ENCODE data around the gene RAB4A.
A peak's percentile ranks its signal among the peaks of the same experiment; 100 is the strongest.

Gene RAB4A

DNA sequence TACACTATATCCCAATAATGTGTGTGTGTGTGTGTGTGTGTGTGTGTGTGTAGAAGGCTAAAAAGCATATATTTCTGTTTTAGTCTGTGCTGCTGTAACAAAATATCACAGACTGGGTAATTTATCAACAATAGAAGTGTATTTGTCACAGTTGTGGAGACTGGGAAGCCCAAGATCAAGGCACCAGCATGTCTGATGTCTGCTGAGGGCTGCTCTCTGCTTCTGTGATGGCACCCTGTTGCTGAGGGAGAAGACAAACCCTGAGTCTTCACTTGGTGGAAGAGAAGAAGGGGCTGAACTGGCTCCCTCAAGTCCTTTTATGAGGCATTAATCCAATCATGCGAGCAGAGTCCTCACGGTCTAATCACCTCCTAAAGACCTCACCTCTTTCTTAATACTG lies 23.0 kb upstream of the RAB4A start:
- DNase-seq = no peak

DNA sequence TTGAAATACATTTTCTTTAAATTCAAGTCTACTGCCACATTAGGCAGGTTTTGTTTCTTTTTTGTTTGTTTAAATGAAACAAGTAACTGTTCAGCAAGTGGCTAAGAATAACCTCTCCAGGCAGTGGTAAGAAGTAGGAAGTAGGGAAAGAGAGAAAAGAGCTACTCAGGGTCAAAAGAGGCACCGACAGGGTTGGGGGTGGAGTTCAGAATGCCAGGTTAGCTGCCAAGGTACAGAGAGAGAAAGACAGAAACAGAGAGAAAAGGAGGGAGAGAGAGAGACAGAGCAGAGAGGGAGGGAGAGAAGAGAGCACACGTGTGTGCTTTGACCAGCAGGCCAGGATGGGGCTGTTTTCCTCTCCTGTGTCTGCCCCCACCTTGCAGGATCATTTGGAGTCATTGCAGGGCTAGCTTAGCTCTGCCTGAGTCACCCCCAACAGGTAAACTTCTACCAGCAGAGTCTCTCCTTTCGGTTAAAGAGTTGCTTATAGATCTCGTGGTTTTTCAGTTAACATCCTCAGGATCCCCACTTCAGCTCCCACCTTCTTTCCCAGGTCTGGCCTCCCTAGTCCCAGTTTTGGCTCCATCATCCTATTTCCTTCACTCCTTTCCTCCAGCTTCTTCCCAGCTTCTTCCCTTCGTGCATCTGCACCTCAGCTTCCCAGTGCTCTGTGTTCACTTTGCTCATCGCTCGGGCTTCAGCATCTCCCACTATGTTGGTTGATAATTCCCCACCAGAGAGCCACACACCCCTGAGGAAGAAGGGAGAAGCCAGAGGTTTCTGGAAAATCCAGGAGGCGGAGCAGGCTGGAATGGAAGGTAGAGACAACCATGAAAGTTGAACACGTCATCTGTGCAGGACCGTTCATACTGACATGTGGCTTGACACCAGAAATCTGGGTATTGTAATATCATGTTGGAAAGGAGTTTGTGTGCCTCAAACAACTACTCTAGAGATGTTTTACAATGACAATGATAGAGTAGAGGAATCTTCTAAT lies 21.8 kb upstream of the RAB4A start:
- peak in 1 of 2 donors; percentile 22 for DNase-seq

DNA sequence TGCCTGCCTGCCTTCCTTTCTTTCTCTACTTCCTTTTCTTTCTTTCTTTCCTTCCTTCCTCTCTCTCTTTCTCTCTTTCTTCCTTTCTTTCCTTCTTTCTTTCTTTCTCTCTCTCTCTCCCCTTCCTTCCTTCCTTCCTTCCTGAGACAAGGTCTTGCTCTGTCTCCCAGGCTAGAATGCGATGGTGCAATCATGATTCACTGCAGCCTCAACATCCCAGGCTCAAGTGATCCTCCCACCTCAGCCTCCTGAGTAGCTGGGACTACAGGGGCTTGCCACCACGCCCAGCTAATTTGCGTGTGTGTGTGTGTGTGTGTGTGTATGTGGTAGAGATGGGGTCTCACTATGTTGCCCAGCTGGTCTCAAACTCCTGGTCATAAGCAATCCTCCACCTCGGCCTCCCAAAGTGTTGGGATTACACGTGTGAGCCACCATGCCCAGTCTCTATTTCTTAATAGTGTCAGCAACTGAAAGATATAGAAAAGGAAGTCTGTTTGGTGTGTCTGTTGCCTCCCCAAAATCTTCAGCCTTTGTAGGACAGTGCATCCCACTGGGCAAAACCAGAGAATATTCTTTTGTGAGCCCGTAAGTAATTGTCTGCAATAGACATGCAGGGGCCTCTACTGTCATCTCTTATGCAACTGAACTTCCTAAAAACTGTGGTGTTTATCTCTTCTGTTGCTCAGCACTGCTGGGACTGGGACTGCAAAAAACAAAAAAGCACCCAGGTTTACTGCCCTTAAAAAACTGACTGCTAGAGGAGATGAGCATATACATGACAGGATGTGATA lies 20.9 kb upstream of the RAB4A start:
- peak in 1 of 2 donors; percentile 64 for DNase-seq

DNA sequence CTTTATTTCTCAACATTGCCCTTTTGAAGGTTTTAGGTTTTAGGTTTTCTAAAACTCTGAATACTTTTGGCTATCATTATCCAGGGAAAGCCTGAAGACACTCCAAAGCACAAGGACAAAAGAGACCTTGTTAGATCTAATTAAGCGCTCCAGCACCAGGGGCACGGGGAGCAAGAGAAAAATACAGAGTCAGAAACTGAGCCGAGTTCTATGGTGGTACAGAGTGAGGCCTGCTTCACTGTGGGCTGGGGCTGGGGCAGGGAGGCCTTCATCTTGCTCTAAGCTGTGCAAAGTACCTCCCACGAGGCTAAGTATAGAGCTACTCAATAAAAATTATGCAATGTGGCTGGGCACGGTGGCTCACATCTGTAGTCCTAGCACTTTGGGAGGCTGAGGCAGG lies 19.7 kb upstream of the RAB4A start:
- DNase-seq = no peak

DNA sequence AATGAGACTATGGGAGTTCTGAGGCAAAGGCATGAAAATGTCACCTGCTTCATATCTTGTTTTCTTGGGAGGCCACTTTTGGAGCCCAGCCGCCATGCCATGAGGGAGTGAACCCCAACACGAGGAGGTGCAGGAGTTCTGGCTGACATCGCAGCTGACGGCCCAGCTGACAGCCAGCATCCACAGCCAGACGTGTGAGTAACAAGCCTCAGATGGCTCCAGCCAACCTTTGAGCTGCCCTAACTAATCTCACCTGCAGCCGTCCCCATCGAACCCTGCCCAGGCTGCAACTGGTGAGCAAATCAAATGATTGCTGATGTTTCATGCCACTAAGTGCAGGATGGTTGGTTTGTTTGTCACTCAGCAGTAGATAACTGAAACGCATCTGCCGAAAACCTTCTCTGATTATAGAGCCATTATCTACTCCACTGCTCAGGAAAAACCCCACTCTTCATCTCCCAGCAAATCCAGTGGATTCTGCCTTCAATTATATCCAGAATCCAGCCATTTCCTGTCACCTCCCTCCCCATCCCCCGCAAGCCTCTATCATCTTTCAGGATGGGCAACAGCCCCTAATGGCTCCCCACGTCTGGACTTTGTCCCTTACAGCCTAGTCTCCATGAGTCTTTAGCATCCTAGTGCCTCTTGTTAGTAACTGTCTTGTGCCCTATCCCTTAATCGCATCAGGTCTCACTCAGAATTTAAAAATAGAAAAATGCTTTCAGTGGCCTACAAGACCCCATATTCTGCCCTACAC lies 18.5 kb upstream of the RAB4A start:
- no peak for DNase-seq

DNA sequence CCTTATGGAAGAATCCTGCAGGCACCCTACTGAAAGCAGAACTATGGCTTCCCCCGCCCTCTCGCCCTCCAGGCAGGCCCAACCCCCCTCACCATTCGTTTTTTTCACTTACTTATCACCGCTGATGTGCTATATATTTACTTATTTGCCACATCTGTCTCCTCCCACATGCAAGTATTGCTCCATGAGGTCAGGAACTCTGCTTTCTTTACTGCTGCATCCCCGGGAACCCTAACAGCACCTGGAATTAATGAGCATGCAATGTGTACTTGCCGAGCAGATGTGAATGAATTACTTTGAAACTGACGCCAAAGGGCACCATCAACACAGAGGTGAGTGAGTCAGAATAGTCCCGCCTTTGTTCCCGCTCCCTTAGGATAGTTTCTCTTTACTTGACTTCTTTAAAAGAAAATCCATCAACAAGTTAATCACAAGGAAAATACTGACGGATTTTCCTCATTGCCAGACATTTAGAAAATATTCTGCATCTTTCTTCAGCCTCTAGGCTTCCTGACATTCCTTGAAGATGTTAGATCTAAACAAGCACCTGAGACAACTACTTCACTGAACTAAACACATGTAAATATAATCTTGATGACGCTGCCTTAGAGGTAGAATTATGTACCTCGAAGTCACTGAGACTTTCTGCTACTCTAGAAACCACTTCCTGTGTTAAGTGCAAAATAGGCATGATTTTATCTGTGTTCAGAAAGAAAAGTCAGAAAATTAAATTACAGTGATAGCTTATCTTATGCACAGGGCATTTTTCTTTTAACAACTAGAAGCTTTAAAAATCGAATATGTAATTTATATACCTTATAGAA lies 17.5 kb upstream of the RAB4A start:
- no peak for DNase-seq

DNA sequence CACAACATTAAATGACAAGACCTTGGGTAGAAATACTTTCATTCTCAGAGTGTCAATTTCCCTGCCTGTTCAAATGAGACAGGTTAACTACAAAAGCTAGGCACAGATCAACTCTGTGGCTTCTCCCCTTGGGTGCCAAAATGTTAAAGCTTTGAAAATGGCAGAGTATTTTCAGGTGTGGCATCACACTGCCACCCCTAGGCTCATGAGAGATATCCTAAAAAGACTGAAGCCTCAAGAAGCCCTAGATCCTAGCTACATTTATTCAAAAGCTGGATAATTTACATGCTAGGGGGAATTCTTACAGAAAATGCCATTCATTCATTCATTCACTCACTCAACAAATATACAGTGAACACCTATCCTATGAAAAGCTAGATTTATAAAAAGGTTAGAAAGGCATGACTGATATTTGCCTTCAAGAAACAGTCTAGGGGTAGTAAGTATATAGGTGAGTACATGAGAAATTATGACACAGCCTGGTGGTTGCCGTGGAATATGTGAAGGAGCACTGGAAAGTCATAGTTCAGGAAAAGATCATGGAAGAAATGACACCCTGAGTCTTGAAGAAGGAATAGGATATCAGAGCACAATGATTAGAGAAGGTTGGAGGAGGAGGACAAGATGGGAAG lies 15.9 kb upstream of the RAB4A start:
- no peak for DNase-seq

DNA sequence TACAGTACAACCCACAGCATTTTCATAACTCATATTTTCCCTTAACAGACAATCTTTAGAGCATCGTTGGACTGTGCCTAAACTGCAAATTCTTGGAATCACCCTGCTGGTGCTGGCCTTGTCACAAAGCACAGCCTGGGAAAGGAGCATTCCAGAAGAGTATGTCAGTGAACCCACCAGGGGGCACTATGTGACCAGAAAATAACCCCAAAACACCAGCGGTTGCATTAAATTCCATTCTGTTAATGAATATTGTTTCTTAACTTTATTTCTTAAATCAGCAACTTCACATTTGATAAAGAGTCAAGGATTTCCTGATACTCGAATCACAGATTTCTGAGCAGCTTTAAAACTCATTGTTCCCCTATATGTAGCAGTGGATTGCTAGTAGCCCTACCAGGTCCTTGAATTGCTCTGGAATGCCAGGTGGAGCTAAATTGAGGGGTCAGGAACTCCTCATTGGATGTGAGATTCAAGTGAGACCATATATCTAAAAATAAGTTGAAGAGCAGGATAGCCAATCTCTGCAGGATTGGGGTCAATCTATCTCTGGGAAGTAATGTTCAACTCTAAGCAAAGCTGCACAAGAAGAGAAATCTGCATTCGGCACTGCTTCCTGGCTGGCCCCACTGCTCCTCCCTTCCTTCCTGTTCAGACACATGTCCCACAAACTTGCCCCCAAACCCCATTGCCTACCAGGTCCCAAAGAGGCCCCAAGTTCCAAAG lies 12.7 kb upstream of the RAB4A start:
- peak; percentile 24 to 54 for DNase-seq

DNA sequence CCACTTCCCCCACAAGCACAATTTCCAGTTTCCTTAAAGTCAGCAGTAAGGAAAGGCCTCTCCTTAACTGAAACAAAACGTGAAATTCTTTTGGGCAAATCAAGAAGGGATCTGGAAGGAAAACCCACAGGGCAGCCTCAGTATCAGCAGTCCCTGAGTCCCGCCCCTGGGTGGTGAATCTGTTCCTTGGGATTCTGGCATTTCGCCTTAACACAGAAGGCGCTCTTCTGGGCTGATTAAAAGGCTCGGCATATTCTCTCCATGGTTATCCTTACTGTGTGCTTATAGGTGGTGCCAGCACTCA lies 12.2 kb upstream of the RAB4A start:
- DNase-seq = no peak

DNA sequence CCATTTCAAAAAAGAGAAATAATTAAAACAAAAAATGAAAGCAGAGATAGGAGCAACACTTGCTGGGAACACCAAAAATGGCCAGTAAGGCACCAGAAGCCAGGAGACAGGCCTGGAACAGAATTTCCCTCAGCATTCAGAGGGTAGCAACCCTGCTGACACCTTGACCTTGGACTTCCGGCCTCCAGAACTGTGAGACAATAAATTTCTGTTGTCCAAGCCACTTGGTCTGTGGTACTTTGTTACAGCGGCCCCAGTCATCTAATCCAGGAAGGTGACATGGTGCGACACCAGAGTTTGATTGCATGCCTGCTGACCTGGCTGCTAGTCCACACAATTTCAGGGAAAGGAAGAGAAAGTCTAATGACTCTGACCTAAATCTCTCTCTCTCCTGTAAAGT lies 10.6 kb upstream of the RAB4A start:
- DNase-seq = no peak

DNA sequence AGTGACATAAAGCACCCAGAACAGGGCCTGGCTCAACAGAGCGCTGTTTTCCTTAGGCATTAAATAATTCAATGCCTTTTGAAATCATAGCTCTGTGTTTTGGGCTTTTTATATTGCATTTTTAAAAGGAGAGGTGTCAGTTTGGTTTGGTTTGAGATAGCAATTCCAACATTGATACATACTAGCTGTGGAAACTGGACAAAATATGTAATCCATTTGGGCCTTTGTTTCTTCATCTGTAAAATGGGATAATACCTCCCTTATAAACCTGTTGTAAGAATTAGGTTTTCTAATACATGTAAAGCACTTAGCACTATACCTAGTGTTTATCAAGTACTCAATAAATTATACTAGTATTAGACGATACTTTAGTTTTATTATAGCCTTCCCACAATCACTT lies 8.7 kb upstream of the RAB4A start:
- no peak for DNase-seq

DNA sequence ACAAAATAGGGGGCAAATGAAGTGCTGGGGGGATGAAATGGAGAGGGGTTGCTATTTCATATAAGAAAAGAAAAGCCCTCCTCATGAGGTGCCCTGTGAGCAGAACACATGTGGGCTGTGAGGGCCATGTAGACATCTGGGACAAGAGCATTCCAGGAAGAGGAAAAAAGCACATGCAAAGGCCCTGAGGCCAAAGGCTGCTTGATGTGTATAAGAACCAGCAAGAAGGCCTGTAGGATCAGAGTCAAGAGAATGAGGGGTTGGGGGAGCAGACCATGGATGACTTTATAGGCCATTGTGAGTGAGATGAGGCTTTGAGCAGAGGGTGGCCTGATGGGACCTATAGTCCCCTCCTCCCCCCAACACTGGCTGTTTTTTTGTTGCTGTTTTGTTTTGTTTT lies 7.7 kb upstream of the RAB4A start:
- DNase-seq = no peak

DNA sequence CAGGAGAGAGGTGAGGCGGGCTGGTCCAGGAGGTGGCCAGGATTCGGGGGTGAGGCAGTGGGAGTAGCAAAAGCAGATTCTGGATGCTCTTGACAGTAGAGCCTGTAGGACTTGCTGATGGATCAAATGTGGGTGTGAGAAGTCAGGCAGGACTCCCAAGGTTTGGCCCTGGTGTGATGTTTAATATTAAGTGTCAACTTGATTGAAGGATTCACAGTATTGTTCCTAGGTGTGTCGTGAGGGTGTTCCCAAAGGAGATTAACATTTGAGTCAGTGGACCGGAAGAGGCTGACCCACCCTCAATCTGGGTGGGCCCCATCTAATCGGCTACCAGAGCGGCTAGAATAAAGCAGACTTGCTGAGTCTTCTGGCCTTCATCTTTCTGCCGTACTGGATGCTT lies 6.8 kb upstream of the RAB4A start:
- no peak for DNase-seq

DNA sequence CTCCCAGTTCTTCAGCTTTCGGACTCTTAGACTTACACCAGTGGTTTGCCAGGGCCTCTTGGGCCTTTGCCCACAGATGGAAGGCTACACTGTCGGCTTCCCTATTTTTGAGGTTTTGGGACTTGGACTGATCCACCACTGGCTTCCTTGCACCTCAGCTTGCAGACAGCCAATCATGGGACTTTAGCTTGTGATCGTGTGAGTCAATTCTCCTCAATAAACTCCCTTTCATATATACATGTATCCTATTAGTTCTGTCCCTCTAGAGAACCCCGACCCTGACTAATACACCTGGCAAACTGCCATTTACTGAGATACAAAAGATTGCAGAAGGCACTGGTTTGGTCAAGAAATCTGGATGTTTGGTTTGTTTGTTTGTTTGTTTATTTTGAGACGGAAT lies 6.4 kb upstream of the RAB4A start:
- no peak for DNase-seq

DNA sequence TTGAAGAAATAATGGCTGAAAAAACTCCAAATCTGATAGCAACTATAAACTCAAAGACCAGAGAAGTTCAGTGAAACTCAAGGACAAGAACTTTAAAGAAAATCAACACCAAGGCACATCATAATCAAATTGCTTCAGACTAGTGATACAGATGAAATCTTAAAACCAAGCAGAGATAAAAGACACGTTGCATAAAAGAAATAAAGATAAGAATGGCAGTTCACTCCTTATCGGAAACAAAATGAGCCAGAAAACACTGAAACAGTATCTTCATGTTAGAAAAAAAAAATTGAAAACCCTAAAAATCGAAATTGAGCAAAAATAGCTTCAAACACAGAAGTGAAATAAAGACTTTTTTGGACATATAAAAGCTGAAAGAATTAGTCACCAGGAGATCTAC lies 4.6 kb upstream of the RAB4A start:
- no peak for DNase-seq

DNA sequence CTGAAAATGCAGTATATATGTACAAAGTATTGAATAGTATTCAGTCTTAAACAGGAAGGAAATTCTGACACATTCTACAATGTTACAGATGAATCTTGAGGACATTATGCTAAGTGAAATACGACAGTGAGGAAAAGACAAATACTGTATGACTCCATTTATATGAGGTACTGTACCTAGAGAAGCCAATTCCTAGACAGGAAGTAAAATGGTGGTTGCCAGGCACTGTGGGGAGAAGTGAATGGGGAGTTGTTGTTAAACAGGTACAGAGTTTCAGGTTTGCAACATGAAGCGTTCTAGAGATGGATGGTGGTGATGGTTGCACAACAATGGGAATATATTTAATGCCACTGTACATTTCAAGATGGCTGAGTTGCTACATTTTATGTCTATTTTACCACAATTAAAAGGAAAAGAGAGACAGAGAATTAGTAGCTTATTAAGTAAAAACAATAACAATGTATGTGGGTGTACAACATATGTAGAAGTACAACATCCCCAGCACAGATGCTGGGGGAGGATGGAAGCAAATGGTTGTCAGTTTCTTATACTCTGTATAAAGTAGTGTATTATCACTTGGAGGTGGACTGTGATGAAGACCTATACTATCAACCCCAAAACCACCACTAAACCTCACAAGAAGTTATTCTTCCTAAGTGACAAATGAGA lies 3.9 kb upstream of the RAB4A start:
- no peak for DNase-seq

DNA sequence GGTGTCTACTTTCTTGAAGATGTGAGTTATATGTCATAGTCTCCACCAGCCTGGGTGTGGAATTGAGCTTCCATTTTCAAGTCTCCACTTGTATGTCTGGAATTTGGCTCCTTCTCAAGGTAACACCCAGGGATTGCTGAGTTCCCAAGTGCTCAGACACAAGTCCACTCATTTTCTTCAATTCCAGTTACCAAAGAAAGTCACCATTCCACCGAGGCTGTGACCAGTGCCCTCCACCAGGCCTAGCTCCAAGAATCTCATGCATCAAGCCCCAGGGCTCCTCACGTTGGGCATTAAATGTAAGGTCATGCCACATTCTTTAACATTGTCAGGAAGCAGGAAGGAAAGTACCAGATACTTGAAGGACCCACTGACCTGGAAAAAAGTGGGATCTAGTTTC lies 2.4 kb upstream of the RAB4A start:
- DNase-seq = no peak

DNA sequence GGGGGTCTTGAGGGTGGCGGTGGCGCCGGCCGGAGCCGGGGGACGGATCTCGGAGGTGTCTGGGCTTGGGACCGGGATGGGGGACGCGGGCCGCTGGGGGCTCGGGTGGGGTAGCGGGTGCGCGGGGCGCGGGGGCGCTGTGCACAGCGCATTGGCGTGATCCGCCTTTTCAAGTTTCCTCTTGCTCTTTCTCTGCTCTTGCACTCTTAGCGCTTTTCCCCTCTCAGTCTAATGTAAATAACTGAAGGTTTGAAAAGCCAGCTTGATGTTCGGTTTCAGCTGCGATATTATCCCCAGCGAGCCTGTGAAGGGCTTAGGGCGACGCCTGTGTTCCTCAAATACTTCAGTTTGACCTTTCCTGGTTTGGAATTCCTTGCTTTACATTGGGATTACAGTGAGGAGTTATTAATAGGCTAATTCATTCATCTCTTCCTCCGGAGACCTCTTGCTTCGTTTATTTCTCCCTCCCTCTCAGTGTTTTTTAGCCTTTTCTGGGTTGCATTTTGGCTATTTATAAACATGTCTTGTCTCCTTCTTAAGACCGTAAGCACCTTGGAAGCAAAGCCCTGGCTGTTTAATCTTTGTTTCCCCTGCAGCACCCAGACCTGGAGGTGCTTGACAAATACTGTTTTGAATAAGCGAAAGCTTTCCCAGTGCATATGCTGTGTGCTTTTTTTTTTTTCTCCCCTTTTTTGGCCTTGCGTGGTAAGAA lies 693 bp downstream of the RAB4A start:
- no peak for DNase-seq

DNA sequence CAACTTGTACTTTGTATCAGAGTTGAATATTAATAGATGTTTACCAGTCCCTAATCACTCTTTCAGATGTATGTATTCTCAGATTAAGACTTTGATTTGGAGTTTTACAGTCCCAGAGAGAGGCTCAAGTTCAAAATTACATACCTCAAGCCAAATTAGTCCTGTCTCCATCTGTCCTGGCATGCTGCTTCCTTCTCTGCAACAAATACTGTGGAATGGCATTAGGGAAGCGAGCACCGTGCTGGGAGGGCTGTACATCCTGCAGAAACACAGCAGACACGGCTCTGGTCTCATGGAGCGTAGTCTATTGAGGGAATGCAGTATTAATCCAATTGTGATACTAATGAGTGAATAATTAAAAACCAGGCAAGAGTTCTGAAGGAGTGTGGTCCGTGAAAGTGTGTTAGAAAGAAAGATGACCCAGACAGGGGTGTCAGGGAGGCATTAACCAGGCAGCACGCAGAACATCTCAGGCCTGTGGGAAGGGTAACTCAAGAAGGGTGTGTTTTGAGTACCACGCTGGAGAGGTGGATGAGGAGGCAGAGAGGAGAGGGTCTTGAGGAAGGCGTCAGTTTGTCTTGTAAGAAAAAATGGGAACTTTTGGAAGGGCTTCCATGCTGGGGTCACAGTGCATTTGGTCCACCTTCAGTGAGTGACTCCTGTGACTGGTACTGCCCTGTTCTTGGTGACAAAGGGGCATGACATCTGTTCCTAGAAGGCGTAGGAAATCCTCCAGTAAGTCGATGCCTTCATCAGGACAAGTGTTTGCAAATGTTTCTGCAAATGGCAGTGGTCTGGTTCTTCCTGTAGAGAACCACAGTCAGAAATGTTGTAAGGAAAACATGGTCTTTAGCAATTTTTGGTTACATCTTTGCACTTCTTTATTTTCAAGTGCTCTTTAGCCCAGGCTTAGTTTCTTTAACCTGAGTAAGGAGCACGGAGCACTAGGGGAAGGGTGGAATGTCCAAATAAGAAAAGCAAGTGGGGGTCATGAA lies 1.6 kb downstream of the RAB4A start:
- no peak for DNase-seq

All from bone marrow (tissue), 2 donors.